HTR-8/SVneo (cell line): ENCODE results near the gene PNPT1.
"Not testable (repeated sequence)": the region's sequence is repeated elsewhere in the genome, so short reads cannot be mapped to it uniquely, and the experiment has no call there.

Experiments
- DNase-seq: peaks from one replicate; pipeline ENCODE4 v3.0.0; 2011; ENCODE audit warnings: low spot score, mixed read lengths; ENCODE audit not compliant: insufficient read length
- FAIRE-seq: peaks from 2 replicates; lab custom pipeline; 2011; peaks lifted over from hg19 to GRCh38; lab: Jason Lieb, UNC

The PNPT1 gene

DNA sequence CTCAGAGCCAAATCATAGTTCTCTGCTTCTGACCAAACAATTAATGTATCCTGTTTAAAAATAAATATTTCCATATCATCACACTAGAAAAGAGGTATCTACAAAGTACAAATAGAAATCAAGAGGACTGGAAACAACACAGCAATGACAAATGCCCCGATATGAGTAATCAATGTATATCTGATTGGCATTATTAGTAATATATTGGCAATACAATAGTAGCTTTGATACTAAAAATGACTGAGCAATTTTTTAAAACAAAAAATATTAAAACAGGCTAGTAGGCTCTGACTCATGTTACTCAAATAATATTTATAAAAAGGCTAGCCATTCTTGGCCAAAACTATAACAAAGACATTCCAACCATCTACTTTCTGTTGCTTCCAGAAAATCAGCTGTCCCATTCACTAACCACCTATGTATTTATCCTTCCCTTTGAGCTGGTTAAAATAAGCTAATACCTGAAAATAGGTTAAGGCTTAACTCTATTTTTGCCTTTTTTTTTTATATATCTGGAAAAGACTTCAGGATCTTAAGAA, 89.5 kb downstream of the PNPT1 start:
- no peak for FAIRE-seq
- no peak for DNase-seq

GRCh38 chr2:55601849-55602248, 91.8 kb downstream of the PNPT1 start:
- DNase-seq (no peak), FAIRE-seq (no peak)

DNA sequence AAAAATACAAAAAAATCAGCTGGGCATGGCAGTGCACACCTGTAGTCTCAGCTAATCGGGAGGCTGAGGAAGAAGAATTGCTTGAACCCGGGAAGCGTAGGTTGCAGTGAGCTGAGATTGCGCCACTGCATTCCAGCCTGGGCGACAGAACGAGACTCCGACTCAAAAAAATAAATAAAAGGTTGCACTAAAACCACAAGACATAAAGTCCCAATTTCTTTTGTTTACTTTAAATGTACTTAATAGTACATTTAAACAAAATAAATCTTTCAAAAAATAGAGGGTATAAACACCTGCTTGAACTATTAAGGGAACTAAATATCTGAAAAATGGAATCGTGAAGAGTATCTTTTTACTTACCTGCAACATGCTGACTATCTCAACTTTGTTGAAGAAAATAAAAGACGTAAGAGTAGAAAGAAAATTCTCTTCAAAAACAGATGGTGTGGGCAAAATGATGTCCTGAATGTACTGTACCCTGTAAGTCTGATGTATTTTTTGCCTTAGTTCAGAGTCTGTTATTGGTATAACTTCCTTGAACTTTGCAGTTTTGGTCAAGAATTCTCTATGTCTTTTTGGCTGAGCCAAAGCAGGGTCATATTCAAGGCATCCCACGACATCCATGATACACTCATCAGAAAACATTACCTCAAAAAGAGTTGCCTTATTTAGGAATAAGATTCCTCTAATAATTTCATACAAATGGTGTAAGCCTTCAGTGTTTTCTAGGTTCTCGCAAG, 95.4 kb downstream of the PNPT1 start:
- no peak for FAIRE-seq

GRCh38 chr2:55596795-55597194, 96.8 kb downstream of the PNPT1 start:
- FAIRE-seq, DNase-seq: not testable (repeated sequence)

More for the DNA sequence above, 95.4 kb downstream of the PNPT1 start:
- no peak for DNase-seq

- FAIRE-seq, result no peak
Measured at GRCh38 chr2:55595536-55595935, 98.1 kb downstream of the PNPT1 start.

DNA sequence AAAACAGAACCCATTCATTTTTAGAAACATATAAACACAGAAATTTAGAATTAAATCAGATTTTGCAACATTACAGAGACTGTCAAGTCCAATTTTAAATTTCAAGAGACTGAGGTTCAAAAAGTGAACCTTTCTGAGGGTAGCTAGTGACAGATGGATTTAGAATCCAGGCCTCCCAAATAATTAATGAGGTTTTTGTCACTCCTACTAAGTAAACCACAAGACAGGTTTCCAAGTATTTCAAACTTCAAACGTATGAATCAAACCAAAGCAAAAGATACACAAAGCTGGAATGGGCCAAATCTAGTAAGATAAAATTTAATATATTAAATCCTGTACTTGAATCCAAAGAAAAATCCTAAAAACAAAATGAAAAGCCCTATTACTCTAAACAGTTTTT, 101.5 kb downstream of the PNPT1 start:
- DNase-seq, result no peak
- no peak for FAIRE-seq

More at GRCh38 chr2:55595536-55595935, 98.1 kb downstream of the PNPT1 start:
- no peak for DNase-seq

GRCh38 chr2:55590810-55591440, 102.7 kb downstream of the PNPT1 start:
- FAIRE-seq, result peak; percentile 20
- DNase-seq, result peak; percentile 56

GRCh38 chr2:55585451-55586080, 108.1 kb downstream of the PNPT1 start:
- FAIRE-seq (no peak), DNase-seq (no peak)
